Renal cortical epithelial cell (primary cell): Measurements from ENCODE around the gene HAUS5. TPM values are rescaled to one million over a fixed set of nuclear protein-coding genes. Genes with fewer than 3 reads are reported as not detected.
A peak's percentile ranks its signal among the peaks of the same experiment; 100 is the strongest.

Experiments used
- DNase-seq: peaks from one replicate; pipeline ENCODE4 v3.0.0-alpha.2; 2011; ENCODE audit warnings: low read depth
- total RNA-seq: library from RNA; depleted of rRNA; stranded (reverse); fragments of >200 nt; gene quantifications from 2 replicates; pipeline ENCODE4 v1.2.3, GENCODE V29; 2014

The HAUS5 gene
- total RNA-seq, 1 donor from 2014 or later: 5.1 TPM

DNA sequence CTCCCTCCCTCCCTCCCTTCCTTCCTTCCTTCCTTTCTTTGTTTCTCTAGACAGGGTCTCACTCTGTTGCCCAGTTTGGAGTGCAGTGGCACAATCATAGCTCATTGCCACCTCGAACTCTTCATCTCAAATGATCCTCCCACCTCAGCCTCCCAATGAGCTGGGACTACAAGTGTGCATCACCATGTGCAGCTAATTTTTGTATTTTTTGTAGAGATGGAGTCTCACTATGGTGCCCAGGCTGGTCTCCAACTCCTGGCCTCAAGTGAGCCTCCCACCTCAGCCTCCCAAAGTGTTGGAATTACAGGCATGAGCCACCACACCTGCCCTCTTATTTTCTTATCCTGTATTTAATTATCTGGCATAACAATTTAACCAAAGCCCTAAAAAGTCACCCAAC, 58.2 kb downstream of the HAUS5 start:
- no peak for DNase-seq

DNA sequence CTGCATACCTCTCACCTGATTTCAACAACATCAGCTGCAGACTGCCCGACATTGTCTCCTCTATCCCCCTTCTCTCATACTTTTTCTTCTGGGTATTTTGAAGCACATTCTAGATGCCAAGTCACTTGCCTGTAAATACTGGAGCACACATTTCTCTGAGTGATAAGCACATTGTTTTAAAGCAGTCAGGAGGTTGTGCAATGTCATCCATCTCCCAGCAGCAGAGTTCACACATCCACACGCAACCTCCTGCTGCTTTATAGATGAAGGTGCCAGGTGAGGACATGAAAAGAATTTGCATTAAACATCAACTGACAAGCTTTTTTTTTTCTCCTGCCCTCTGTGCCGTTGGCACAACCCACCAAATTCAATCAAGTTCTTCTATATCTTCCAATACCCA, 59.3 kb downstream of the HAUS5 start:
- DNase-seq: peak; percentile 48

DNA sequence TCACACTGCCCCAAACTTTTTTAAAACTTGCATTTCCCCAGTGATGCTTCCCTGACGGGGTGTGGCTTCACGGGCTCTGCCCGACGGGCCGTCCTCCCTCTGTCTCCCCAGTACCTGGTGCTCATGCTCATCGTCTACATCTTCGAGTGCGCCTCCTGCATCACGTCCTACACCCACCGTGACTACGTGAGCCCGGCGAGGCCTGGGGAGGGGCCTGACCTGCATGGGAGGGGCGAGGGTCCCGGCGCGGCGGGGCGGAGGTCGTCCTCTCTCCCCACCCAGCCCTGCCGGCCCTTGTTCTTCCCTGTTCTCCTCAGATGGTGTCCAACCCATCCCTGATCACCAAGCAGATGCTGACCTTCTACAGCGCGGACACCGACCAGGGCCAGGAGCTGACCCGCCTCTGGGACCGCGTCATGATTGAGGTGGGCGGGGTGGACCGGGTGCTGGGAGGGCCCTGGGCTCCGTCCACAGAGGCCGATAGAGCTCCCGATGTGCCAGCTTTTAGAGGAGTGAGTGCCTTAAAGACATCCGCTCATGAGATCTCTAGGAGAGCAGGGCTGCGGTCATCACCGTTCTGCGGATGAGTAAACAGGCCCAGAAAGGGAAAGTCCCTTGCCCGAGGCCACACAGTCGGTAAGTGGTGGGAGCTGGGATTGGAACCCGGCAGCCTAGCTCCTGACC, 60.7 kb downstream of the HAUS5 start:
- peak; percentile 58 for DNase-seq

Other genes starting within 250 kb of the HAUS5 start
- not detected in 2 replicates for gene GPR42, start 241.7 kb upstream of the HAUS5 start, total RNA-seq
- not detected in 2 replicates for gene FFAR2, start 164.5 kb upstream of the HAUS5 start, total RNA-seq
- gene KRTDAP, start 122.3 kb upstream of the HAUS5 start, total RNA-seq: not detected in 2 replicates
- gene DMKN, start 99.1 kb upstream of the HAUS5 start, total RNA-seq: 52.7 and 144 TPM in 2 replicates
- 0.05 TPM in 1 of 2 replicates, not detected in the other for gene SBSN, start 84.4 kb upstream of the HAUS5 start, total RNA-seq
- gene GAPDHS, start 79.3 kb upstream of the HAUS5 start, total RNA-seq: not detected in 2 replicates
- 76.1 and 93.6 TPM in 2 replicates for gene TMEM147, start 67.1 kb upstream of the HAUS5 start, total RNA-seq
- gene ATP4A, start 49.1 kb upstream of the HAUS5 start, total RNA-seq: not detected in 2 replicates
- gene PMIS2, start 26.6 kb upstream of the HAUS5 start, total RNA-seq: not detected in 2 replicates
- 38.9 and 40.0 TPM in 2 replicates for gene RBM42, start 16.3 kb downstream of the HAUS5 start, total RNA-seq
- not detected in 2 replicates for gene ETV2, start 29.0 kb downstream of the HAUS5 start, total RNA-seq
- gene COX6B1, start 35.6 kb downstream of the HAUS5 start, total RNA-seq: 385 and 691 TPM in 2 replicates
- gene UPK1A, start 53.8 kb downstream of the HAUS5 start, total RNA-seq: not detected in 2 replicates
- not detected in 2 replicates for gene ZBTB32, start 91.8 kb downstream of the HAUS5 start, total RNA-seq
- gene KMT2B, start 105.3 kb downstream of the HAUS5 start, total RNA-seq: 4.2 and 26.3 TPM in 2 replicates
- 0.52 and 1.8 TPM in 2 replicates for gene IGFLR1, start 129.7 kb downstream of the HAUS5 start, total RNA-seq
- gene U2AF1L4, start 132.7 kb downstream of the HAUS5 start, total RNA-seq: 5.6 and 7.2 TPM in 2 replicates
- 23.5 and 24.7 TPM in 2 replicates for gene PSENEN, start 132.9 kb downstream of the HAUS5 start, total RNA-seq
- gene LIN37, start 135.8 kb downstream of the HAUS5 start, total RNA-seq: 2.6 and 6.4 TPM in 2 replicates
- gene HSPB6, start 144.3 kb downstream of the HAUS5 start, total RNA-seq: 0.52 and 0.65 TPM in 2 replicates
- 4.0 and 7.7 TPM in 2 replicates for gene PROSER3, start 145.4 kb downstream of the HAUS5 start, total RNA-seq
- gene ARHGAP33, start 162.8 kb downstream of the HAUS5 start, total RNA-seq: 0.17 and 5.1 TPM in 2 replicates
- gene PRODH2, start 200.1 kb downstream of the HAUS5 start, total RNA-seq: 0.20 TPM in 1 of 2 replicates, not detected in the other
- not detected in 2 replicates for gene NPHS1, start 239.8 kb downstream of the HAUS5 start, total RNA-seq
- gene KIRREL2, start 244.2 kb downstream of the HAUS5 start, total RNA-seq: not detected in 2 replicates